HAP-1 (cell line): Measurements from ENCODE around the gene OLA1.

Experiments
- DNase-seq, 2 experiments: peaks; one replicate each; pipeline ENCODE4 v3.0.0-alpha.2; 2016 to 2020; ENCODE audit warnings: low spot score in 2 of 2
- H3K27me3 ChIP-seq: fragments of 250-450 bp; sonication (Bioruptor Pico); 2 replicates; pipeline ENCODE4 v1.5.1; 2020; ENCODE audit warnings: low read depth, mild to moderate bottlenecking, moderate library complexity
- H3K36me3 ChIP-seq: fragments of 250-450 bp; sonication (Bioruptor Pico); replicated peaks from 2 replicates; pipeline ENCODE4 v1.5.1; 2020; ENCODE audit warnings: mild to moderate bottlenecking
- H3K4me1 ChIP-seq: fragments of 250-450 bp; sonication (Bioruptor Pico); 2 replicates; pipeline ENCODE4 v1.5.1; 2020; ENCODE audit warnings: mild to moderate bottlenecking
- H3K4me3 ChIP-seq: fragments of 250-450 bp; sonication (Bioruptor Pico); 2 replicates; pipeline ENCODE4 v1.5.1; 2020; ENCODE audit warnings: mild to moderate bottlenecking, moderate library complexity
- H3K9me3 ChIP-seq: fragments of 250-450 bp; sonication (Bioruptor Pico); 2 replicates; pipeline ENCODE4 v1.5.1; 2020; ENCODE audit warnings: mild to moderate bottlenecking, moderate library complexity
- in situ Hi-C: fragments of 300-500 bp; cut with MboI; formaldehyde crosslinking; loops from 3 replicates; pipeline ENCODE4 v1.14.3; 2020; ENCODE audit warnings: low sequenced_read_pairs, inconsistent platforms, mixed read lengths

Gene OLA1

DNA sequence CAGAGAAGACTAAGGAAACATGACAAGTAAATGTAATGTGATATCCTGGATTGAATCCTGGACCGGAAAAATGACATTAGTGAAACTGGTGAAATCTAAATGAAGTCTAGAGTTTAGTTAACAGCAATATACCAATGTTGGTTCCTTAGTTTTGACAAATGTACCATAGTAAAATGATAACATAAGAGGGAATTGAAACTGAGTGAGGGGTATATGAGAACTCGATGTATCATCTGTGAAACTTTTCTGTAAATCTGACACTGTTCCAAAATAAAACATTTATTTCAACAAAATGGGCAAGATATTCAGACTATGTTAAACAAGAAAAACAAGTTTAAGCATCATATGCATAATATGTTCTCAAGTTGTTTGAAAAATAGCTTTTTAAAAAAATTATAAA lies 63.8 kb downstream of the OLA1 start:
- Histone ChIP-seq H3K4me3 (no peak overlapping the region), H3K9me3 (no peaks in the 10 kb centered on the region), H3K27me3 (no peaks in the 10 kb centered on the region), H3K4me1 (0 out of 2 replicates have a peak, but pooled peaks cover 2% of the 10 kb centered on the region), H3K36me3 (peaks cover 2% of the 10 kb centered on the region; the same call in 1 of the 2 replicates)
- no peak for DNase-seq
- in situ Hi-C loops = no loop called here

- peaks cover 2% of the 10 kb centered on the region; the same call in 1 of the 2 replicates for H3K36me3 ChIP-seq
- H3K4me3 ChIP-seq = no peak overlapping the region
- H3K27me3 ChIP-seq = no peaks in the 10 kb centered on the region
- no peak for DNase-seq
- no peaks in the 10 kb centered on the region for H3K9me3 ChIP-seq
- H3K4me1 ChIP-seq = no peaks in the 10 kb centered on the region
- in situ Hi-C loops = no loop called here
Observed at GRCh38 chr2:174183076-174183475, 65.3 kb downstream of the OLA1 start.

DNA sequence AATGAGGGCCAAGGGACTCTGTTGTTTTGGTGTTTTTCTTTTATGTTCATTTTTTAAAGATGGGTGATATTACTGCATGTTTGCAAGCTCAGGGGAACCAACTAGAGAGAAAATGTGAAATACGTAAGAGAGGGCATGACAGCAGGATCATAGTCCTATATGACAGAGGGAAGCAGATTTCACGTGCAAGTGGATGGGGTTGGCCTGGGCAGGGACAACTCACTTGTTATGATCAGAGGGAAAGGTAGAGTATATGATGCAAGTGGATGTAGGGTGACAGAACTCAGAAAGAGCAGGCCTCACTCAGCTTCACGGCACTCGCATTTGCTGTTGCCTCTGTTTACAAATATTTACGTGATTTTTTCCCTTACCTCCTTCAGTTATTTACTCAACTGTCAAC lies 67.0 kb downstream of the OLA1 start:
- no peak for DNase-seq
- H3K9me3 ChIP-seq = no peaks in the 10 kb centered on the region
- H3K4me3 ChIP-seq = no peak overlapping the region
- in situ Hi-C loops = no loop called here
- H3K4me1 ChIP-seq = peaks cover 7% of the 10 kb centered on the region; the same call in 1 of the 2 replicates
- H3K36me3 ChIP-seq = peaks cover 2% of the 10 kb centered on the region
- no peaks in the 10 kb centered on the region for H3K27me3 ChIP-seq

DNA sequence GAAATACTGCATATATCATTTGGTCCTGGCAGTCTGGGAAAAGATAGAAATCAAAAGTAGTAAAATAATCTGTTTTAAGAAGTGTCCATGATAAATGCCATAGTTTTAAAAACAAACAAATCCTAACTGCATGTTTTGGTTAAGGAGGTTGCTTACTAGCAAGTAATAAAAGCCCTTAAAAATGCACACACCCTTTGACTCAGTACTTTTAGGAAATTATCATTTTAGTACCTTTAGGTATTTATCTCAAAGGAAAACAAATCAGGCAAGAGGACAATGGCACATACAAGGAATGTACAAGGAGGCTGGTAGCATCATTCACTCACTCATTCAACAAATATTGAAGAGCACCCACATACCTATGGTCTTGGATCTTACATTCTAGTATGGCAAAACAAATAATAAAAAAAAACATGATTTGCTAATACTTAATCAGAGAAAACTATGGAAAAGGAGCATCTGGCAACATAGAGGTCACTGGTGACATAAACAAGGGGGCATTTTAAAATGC lies 67.6 kb downstream of the OLA1 start:
- in situ Hi-C loops = no loop called here
- no peak for DNase-seq
- H3K9me3 ChIP-seq = peaks cover 2% of the 10 kb centered on the region; the same call in 1 of the 2 replicates
- no peaks in the 10 kb centered on the region for H3K27me3 ChIP-seq
- no peak overlapping the region for H3K4me3 ChIP-seq
- H3K4me1 ChIP-seq = peaks cover 7% of the 10 kb centered on the region; the same call in 1 of the 2 replicates
- H3K36me3 ChIP-seq = peaks cover 2% of the 10 kb centered on the region

GRCh38 chr2:174180165-174180724 lies 68.1 kb downstream of the OLA1 start:
- in situ Hi-C loops = no loop called here
- peak in 1 of 2 experiments; percentile 18 for DNase-seq
- H3K27me3 ChIP-seq = no peaks in the 10 kb centered on the region
- H3K4me1 ChIP-seq = peaks cover 7% of the 10 kb centered on the region; the same call in 1 of the 2 replicates
- peaks cover 2% of the 10 kb centered on the region for H3K36me3 ChIP-seq
- H3K4me3 ChIP-seq = no peak overlapping the region
- H3K9me3 ChIP-seq = peaks cover 2% of the 10 kb centered on the region; the same call in 1 of the 2 replicates

DNA sequence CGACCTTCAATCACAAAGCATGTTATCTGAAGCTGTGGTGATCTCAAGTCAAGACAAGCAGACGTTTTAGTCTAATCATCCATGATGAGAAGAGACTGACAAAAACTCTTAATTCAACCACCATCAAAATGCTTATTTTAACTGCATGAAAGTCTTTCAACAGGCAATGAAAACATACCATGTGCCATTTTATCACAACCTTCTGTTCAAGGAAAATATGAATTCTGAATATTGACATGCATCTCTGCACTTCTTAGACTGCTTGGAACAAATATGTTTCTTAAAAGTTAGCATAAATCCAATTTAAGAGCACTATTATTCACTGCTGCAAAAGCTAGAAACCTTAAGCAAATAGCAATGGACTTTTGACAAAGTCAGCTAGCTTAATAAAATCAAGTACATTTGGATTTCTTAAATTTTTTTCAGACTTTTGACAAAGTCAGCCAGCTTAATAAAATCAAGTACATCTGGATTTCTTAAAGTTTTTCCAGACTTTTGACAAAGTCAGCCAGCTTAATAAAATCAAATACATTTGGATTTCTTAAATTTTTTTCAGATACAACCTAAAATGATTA lies 70.9 kb downstream of the OLA1 start:
- DNase-seq = no peak
- in situ Hi-C loops = no loop called here
- H3K27me3 ChIP-seq = no peaks in the 10 kb centered on the region
- peaks cover 2% of the 10 kb centered on the region; the same call in 1 of the 2 replicates for H3K9me3 ChIP-seq
- no peak overlapping the region for H3K4me3 ChIP-seq
- peaks cover 2% of the 10 kb centered on the region for H3K36me3 ChIP-seq
- H3K4me1 ChIP-seq = peaks cover 7% of the 10 kb centered on the region; the same call in 1 of the 2 replicates

- H3K4me3 ChIP-seq = no peak overlapping the region
- in situ Hi-C loops = no loop called here
- H3K9me3 ChIP-seq = peaks cover 2% of the 10 kb centered on the region; the same call in 1 of the 2 replicates
- peaks cover 7% of the 10 kb centered on the region; the same call in 1 of the 2 replicates for H3K4me1 ChIP-seq
- DNase-seq = no peak
- H3K36me3 ChIP-seq = peaks cover 2% of the 10 kb centered on the region
- H3K27me3 ChIP-seq = no peaks in the 10 kb centered on the region
Observed at GRCh38 chr2:174176898-174177297, 71.4 kb downstream of the OLA1 start.

DNA sequence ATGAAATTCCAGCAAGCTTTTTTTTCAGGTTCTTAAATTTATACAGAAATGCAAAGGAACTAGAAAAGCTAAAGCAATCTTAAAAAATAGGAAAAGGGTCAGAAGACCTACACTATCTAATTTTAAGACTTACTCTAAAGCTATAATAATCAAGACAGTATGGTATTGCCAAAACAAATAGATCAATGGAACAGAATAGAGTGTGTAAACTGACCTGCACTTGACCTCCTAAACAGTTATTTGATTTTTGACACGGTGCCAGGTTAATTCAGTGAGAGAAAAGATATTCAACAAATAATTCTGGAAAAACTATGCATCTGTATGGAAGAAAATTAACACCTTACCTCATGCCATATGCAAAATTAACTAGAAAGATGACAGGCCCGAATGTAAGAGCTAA lies 73.6 kb downstream of the OLA1 start:
- in situ Hi-C loops = no loop called here
- Histone ChIP-seq H3K4me3 (no peak overlapping the region), H3K4me1 (peaks cover 7% of the 10 kb centered on the region; the same call in 1 of the 2 replicates), H3K9me3 (peaks cover 3% of the 10 kb centered on the region), H3K36me3 (peaks cover under 1% of the 10 kb centered on the region; the same call in 1 of the 2 replicates), H3K27me3 (no peaks in the 10 kb centered on the region)
- no peak for DNase-seq

GRCh38 chr2:174172802-174173355 lies 75.5 kb downstream of the OLA1 start:
- Histone ChIP-seq H3K9me3 (peaks cover 16% of the 10 kb centered on the region), H3K36me3 (peaks cover 4% of the 10 kb centered on the region; the same call in 1 of the 2 replicates), H3K4me3 (no peak overlapping the region), H3K27me3 (no peaks in the 10 kb centered on the region), H3K4me1 (peaks cover 7% of the 10 kb centered on the region; the same call in 1 of the 2 replicates)
- no peak for DNase-seq
- in situ Hi-C loops = no loop called here

DNA sequence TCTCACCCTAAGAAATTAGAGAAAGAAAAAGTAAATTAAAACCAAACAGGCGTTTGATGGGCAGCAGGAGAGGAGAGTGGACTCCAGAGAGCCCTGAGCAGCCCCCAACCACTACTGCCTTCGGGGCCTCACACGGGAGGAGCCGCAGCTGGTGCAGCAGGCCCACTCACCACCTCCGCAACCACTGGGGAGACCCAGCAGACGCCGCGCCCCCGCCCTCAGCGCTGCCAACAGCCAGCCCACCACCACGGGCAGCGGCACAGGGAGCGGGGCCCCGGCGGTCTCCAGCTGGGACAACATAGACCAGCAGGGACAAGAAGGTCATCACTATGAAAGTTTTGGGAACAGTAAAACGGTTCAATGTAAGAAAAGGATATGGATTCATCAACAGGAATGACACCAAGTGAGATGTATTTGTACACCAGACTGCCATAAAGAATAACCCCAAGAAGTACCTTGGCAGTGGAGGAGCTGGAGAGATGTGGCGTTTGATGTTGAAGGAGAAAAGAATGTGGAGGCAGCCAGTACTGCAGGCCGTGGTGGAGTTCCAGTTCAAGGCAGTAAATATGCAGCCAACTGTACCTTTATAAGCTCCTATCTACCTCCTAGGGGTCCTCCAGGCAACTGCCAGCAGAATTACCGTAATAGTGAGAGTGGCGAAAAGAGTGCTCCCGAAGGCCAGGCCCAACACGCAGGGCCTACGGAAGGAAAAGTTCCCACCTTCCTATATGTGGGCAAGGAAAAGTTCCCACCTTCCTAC lies 76.5 kb downstream of the OLA1 start:
- in situ Hi-C loops = no loop called here
- DNase-seq = no peak
- H3K4me1 ChIP-seq = 0 out of 2 replicates have a peak, but pooled peaks cover under 1% of the 10 kb centered on the region
- peaks cover 16% of the 10 kb centered on the region for H3K9me3 ChIP-seq
- no peaks in the 10 kb centered on the region for H3K27me3 ChIP-seq
- no peak overlapping the region for H3K4me3 ChIP-seq
- 0 out of 2 replicates have a peak, but pooled peaks cover 4% of the 10 kb centered on the region for H3K36me3 ChIP-seq

GRCh38 chr2:174169372-174169771 lies 79.0 kb downstream of the OLA1 start:
- Histone ChIP-seq H3K9me3 (peaks cover 17% of the 10 kb centered on the region), H3K36me3 (0 out of 2 replicates have a peak, but pooled peaks cover 4% of the 10 kb centered on the region), H3K27me3 (no peaks in the 10 kb centered on the region), H3K4me3 (no peak overlapping the region), H3K4me1 (no peaks in the 10 kb centered on the region)
- DNase-seq = no peak
- in situ Hi-C loops = no loop called here

DNA sequence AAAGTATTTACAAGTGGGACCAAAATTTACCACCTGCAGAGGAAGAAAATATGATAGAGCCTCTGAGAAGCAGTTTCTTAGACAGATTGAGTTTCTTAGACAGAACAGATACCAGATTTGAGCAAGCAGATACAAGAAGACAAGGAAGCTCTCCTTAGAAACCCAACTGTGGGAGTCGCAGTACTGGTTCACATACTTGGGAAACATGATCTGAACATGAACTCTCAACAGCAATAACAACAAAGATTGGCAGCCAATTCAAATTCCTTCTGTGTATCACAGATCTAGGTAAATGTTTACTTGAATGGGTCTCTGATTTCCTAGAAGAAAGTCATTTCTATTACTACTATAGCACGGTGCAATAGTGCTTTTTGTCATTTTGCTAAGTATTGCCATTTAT lies 82.1 kb downstream of the OLA1 start:
- Histone ChIP-seq H3K27me3 (no peaks in the 10 kb centered on the region), H3K36me3 (0 out of 2 replicates have a peak, but pooled peaks cover 4% of the 10 kb centered on the region), H3K4me1 (no peaks in the 10 kb centered on the region), H3K9me3 (peaks cover 17% of the 10 kb centered on the region), H3K4me3 (no peak overlapping the region)
- no peak for DNase-seq
- in situ Hi-C loops = no loop called here

DNA sequence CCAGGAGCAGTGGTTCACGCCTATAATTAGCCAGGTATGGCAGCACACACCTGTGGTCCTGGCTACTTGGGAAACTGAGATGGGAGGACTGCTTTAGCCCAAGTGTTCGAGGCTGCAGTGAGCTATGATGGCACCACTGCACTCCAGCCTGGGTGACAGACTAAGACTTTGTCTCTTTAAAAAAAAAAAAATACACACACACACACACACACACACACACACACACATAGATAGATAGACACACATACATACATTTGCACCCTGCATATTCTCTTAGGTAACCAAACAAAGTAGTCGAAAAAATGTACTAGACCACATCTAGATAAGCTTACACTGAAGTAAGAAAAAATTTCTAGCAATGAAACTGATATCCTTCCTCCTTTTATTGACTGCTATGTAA lies 86.8 kb downstream of the OLA1 start:
- Histone ChIP-seq H3K27me3 (no peaks in the 10 kb centered on the region), H3K9me3 (0 out of 2 replicates have a peak, but pooled peaks cover 3% of the 10 kb centered on the region), H3K4me3 (no peak overlapping the region), H3K36me3 (no peaks in the 10 kb centered on the region), H3K4me1 (peaks cover 11% of the 10 kb centered on the region)
- DNase-seq = no peak
- in situ Hi-C loops = no loop called here
